AG08396 (cell line): ENCODE results near the gene MRPS23.
"Not testable (repeated sequence)": the region's sequence is repeated elsewhere in the genome, so short reads cannot be mapped to it uniquely, and the experiment has no call there.

Experiments
- DNase-seq: peaks from one replicate; pipeline ENCODE4 v3.0.0; 2012; ENCODE audit warnings: low spot score, mixed read lengths

Gene MRPS23

DNA sequence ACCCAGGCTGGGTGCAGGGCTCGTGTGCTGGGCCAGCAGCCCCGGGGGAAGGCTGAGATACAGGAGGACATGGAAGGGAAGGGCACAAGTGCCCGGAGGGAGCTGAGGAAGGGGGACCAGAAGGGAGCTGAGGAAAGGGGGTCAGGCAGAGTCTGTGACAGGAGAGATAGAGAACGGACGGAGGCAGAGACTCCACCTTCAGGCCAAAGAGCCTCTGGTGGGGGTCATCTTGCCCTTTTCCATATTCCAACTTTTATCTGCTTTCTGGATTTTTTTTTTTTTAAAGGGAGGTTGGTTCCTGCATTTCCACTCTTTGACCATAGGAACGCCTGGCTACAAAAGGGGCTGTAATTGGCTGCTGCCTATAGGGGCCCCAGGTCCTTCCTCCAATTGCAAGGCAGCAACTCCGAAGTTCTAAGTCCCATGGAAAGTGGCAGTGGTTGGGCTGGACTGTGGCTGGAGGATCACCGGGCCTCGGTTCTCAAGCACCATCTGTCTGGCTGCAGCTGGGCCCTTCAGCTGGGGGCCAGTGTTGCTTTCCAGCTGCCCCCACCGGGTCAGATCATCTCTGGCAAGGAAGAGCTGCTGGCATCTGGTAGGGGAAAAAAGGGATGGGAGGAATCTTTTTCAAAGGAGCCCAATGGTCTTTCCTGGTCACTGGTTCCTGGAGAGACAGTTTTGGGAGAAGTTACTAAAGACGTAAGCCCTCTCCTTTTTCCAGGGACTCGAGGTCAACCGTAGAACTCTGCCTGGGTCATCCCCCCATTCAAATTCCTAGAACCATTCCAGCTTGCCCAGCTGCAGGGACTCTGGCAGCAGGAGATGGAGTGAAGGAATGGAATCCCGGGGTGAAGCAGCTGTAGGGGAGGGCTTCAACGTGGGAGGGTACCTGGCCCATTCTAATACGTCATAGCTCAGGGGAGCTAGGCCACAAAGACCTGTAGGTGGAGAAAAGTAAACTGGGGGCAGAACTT lies 13.1 kb upstream of the MRPS23 start:
- no peak for DNase-seq

DNA sequence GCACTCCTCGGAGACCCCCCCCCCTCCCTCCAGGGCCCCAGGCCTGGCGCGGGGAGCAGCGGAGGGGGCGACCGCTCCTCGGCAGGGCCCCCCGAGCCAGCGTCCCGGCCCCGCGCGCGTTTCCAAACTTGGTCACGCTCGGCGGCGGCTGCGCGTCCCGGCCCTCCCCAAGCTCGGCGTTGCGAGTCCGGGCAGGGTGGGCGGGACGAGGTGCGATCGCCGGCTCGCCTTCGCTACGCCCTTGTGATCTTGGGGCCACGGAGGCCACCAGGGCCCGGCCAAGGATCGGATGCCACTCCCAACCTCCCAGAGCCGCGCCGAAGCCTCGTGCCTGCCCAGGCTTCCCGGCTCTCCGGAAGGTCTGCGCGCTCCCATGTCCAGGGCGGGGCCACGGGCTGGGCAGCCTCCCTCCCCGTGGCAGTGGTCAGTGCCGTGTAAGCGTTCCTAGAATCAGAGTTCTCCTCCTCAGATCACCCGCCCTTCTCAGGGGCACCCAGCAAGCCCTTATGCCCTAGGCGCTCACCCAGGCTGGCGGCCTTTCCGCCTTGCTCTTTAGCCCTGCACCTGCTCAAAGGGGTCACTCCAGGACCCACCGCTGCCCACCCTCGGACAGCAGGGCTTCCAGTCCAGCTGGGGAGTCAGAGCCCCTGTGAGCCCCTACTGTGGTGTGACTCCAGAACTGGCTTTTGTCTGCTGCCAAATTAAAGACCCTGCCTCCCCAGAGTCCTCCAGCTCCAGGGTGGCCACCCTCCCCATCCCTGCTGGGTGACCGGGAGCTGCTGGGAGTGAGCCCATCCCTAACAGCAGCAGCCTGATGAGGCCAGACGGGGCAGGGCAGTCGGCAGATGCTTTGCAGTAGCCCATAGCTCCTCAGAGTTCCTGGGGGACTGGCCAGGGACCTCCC lies 12.2 kb upstream of the MRPS23 start:
- DNase-seq: peak; percentile 85

DNA sequence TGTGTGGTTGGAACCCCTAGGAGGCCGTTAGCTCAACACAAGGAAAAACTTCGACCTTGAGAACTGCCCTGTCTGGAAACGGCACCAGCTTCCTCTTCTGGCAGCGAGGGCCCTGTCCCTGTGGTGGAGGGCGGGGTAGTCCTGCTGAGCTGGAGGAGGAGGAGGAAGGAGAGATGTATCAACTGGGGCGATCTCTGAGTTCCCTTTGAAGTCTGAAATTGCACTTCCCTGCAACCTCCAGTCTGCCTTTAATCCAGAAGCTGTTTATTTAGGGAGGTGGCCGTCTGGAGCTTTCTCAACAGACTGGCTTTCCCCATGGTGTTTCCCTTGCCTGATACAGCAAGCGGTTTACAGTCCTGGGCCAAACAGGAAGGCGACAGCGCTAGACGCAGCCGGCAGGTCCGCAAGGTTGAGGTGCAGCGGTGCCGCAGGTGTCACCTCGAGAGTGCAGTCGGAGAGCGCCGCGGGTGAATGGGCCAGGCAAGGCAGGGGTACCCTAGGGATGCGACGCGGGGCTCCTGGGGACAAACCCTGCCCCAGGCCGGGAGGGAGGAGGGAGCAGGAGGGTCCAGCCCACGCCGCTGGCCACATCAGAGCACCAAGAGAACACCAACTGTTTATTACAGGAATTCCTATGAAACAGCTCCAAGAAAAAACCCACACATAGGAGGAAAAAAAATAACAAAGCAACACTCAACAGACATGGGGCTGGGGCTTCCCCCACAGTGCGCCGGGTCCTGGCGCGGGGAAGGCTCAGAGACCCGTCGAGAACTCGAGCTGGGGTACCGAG lies 11.4 kb upstream of the MRPS23 start:
- peak; percentile 70 for DNase-seq

GRCh38 chr17:57860414-57860999 lies 10.7 kb upstream of the MRPS23 start:
- DNase-seq: no peak

DNA sequence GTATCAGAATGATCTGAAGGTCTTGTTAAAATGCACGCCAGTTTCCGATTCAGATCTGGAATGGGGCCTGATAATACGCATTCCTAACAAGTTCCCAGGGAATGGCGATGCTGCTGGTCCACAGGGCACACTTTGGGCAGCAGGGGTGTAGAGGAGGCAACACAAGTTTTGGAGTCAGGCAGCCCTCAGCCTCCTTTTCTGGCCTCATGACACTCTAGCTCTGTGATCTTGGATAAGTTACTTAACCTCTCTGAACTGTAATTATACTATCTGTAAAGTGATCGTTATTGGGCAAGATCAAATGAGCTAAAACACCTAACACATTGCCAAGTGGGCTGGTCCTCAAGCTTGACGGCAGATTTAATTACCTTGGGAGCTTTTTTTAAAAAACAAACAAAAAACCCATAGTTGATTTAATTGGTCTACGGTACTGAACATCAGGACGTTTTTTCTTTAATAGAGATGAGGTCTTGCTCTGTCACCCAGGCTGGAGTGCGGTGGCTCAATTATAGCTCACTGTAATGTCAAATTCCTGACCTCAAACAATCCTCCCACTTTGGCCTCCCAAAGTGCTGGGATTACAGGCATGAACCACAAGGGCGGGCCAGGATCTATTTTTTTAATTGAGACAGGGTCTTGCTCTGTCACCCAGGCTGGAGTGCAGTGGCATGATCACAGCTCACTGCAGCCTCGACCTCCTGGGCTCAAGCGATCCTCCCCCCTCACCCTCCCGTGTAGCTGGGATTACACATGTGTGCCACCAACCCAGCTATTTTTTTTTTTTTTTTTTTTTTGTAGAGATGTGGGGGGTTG lies 10.0 kb upstream of the MRPS23 start:
- no peak for DNase-seq

DNA sequence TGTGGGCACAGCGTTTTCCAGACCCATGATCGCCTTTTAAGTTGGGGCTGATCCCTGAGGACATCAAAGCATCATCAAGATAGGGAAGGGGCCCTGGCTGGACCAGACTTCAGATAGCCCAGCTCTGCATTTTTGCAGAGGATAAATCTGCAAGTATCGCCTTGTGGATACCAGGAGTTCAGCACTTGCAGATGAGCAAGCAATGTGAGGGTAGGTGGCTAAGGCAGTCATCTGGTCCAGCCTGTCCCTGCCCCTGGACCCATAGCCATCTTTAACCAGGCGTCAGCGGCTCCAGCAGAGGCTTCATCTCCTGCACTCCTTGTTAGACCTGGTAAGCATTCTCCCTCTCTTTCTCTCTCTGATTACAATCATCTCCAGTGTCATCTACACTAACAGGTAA lies 9.0 kb upstream of the MRPS23 start:
- no peak for DNase-seq

- DNase-seq: no peak
Measured at GRCh38 chr17:57856792-57857620, 7.2 kb upstream of the MRPS23 start.

DNA sequence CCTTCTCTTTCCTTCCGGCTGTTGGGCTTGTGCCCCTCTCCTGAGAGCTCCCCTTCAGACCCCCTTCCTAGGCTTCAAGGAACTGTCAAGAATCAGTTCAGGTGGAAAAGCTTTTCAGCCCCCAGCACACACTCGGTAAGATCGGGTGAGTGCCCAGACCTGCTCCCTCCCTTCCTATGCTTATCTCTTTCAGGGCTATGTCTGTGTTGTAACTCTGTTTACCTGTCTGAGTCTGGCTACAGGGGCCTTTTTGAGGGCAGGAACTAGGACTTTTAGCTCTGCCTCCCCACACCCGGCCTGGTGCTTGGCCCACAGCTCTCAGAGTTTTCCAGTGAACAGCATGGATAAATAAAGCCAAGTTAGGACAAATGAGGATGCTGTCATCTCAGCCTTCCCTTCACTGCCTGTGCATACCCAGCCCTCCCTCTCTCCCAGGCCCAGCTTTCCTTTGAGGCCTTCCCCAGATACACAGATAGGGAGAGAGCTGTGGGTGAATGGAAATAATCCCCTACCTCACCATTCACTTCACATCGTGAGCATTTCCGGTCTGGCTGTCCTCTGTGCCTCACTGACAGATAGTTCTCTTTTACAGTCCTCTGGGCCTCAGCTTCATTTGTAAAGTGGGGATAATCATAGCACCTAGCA lies 5.7 kb upstream of the MRPS23 start:
- DNase-seq: no peak

DNA sequence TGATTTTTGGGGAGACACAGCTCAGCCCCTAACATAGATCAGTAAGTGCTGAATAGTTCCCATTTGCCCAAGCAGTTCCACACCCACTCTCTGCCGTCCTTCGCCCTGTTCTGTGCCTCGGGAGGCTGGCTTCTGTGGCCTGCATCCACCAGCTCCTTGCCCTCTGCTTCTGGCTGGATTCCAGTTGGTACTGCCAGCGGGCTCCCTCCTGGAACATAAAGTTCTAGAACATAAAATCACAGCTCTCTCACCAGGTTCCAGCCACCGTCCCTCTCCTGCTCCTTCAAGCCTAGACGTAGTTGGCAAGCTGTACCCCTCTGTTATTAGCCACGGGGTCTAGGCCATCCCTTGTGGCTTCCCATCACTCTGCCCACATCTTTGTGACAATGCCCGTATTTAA lies 3.9 kb upstream of the MRPS23 start:
- no peak for DNase-seq

GRCh38 chr17:57852955-57853328 lies 3.1 kb upstream of the MRPS23 start:
- no peak for DNase-seq

DNA sequence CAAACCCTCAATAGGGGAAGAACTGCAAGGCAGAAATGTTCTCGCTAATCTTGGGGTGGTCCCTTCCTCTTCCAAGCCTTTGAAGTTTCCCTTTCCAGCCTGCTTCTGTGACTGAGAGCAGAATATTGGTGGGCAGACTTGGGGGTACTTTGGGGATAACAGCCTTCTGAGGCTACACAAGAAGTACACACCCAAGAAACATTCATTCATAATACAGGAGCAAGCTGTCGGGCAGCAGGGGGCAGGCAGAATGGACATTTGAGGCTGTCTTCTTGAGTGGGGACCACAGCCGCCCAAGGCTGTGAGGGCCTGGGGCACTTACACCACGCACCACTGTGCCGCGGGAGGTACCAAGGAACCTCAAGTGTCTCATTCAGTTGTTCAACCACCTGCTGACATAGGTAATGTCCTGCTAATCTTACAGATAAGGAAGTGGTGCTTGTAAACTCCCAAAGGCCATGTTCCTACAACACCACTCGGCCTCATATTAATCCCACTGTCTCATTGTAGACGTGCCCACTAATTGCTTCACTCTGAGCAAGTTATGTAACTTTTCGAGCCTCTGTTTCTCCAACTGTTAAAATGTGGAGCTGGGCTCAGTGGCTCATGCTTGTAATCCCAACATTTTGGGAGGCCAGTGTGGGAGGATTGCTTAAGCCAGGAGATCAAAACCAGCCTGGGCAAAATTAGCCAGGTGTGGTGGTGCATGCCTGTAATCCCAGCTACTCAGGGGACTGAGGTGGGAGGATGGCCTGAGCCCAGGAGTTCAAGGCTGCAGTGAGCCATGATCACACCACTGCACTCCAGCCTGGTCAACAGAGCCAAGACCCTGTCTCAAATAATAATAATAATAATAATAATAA lies 2.5 kb upstream of the MRPS23 start:
- no peak for DNase-seq

DNA sequence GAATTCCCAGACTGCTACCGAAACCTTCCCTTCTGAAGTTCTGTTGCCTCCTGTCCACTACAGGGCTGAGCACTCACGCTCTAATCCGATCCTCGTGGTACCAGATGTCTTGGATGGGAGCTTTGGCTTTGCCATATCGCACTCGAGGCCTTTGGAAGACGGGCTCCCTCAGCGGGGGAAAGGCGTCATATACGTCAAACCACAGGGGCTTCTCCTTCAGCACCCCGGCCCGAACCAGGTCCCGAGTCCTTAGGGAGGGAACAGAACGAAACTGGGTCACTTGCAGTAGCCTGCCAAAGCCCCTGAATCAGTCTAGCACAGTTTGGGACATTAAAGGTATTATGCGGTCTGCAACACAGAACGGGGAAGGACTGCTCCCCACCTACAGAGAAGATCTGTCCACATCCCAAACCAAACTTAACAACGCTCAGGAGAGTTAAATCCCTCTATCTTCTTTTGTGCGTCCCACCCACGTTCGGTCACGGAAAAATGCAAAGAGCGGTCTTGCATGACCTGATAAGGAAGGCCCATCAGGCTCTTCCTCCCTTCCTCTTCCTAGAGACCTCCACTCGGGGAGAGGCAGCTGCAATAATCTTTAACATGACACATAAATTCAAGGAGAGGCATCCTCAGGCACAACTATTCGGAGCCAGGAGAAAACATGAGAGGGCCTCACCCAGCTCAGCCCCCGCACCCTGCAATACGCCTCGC lies 526 bp downstream of the MRPS23 start:
- no peak for DNase-seq

- not testable (repeated sequence) for DNase-seq
Measured at GRCh38 chr17:57846056-57846945, 3.5 kb downstream of the MRPS23 start.

- no peak for DNase-seq
Measured at GRCh38 chr17:57842280-57842679, 7.6 kb downstream of the MRPS23 start.

GRCh38 chr17:57839571-57839923 lies 10.3 kb downstream of the MRPS23 start:
- DNase-seq: no peak

- no peak for DNase-seq
Measured at GRCh38 chr17:57838857-57839570, 10.8 kb downstream of the MRPS23 start.
